ENCODE data around the gene LONRF2.

DNA sequence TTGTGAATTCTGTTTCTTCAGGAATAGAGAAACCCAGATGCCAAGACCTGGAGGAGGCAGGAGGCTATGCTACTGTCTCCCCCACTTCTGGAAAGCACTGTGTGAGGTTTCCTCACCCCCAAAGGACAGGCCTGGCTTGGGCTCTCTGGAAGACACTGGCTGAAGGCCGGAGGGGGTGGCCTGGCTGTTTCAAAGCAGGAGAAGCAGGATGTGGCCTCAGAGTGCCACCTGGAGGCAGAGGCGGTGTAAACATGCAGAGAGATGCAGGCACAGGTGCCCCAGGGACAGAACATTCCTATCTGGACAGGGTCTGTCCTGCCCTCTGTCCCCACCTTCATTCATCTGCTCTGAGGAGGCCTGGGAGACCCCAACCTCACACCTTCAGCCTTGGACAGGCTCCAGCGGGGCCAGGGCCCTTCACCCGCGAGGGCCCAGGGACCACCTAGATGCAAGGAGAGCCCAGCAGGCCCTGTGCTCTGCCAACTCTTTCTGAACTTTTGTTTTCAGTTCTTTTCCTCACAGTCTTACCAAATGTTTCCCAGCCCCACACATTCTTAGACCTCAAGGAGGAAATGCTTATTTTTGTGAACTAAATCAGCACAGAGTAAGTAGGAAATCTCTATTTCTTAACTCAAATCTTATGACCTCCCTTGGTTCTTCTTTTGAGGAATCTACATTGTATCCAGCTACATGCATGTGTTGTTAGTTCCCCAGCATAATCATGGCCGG, 79.2 kb downstream of the LONRF2 start:
- TF ChIP-seq EZH2 (IDR thresholded peaks at IDR 0.05; ENCODE audit: insufficient read depth, low read length): no peak
- TF ChIP-seq, protein P1, sequence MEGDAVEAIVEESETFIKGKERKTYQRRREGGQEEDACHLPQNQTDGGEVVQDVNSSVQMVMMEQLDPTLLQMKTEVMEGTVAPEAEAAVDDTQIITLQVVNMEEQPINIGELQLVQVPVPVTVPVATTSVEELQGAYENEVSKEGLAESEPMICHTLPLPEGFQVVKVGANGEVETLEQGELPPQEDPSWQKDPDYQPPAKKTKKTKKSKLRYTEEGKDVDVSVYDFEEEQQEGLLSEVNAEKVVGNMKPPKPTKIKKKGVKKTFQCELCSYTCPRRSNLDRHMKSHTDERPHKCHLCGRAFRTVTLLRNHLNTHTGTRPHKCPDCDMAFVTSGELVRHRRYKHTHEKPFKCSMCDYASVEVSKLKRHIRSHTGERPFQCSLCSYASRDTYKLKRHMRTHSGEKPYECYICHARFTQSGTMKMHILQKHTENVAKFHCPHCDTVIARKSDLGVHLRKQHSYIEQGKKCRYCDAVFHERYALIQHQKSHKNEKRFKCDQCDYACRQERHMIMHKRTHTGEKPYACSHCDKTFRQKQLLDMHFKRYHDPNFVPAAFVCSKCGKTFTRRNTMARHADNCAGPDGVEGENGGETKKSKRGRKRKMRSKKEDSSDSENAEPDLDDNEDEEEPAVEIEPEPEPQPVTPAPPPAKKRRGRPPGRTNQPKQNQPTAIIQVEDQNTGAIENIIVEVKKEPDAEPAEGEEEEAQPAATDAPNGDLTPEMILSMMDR (IDR thresholded peaks at IDR 0.05; ENCODE audit: insufficient read depth, low read depth, low read length): peak; percentile 64

All from astrocyte (in vitro differentiated cells and primary cell).